Measurements from ENCODE around the gene CHKB.

- TF ChIP-seq CTCF (IDR thresholded peaks at IDR 0.05) (no peak), POLR2A (IDR thresholded peaks at IDR 0.05) (no peak)
Measured at GRCh38 chr22:50605002-50605612, 22.5 kb upstream of the CHKB start.
